ENCODE data around the gene MBNL1. TPM values are rescaled to one million over a fixed set of nuclear protein-coding genes. Genes with fewer than 3 reads are reported as not detected.
"Not testable (repeated sequence)": the region's sequence is repeated elsewhere in the genome, so short reads cannot be mapped to it uniquely, and the experiment has no call there.

The MBNL1 gene
- total RNA-seq, 2 donors from 2014 or later = 149 to 191 TPM

DNA sequence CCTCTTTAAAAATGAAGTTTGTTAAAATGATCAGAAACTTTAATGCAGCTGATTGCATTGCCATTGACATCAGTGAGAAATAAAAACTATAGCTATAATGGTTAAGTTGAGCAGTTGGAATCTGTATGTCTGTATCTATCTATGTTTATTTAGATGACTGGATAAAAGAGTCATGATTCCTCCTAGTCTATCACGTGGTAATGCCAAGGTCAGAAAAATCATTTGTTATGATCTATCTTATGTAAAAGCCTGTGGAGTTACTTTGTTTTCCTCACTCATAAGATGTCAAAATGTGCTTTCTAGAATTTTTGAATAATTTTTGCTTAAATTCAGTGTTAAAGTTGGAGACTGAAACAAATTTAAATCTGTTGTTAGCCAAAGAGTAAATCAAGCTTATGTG, 63.3 kb downstream of the MBNL1 start:
- peaks cover 13% of the 10 kb centered on the region for H3K4me1 ChIP-seq
- peak overlapping the region; percentile 13 for H3K27ac ChIP-seq

DNA sequence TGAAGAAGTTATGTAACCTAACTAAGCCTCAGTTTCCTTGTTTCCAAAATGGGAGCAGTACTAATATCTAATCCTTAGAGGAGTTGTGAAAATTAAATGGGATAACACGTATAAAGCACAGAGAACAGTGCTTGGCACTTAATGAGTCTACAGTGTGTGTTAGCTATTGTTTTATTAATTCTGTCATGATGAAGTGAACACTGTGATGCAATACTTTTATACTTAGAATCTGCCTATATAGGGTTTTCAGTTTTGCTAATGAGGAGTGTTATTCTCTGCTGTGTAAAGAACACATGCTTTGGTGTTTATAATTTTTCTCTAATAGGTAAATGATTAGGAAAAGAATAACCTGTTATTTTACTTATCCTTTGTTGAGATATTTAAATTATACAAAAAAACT, 65.2 kb downstream of the MBNL1 start:
- no peaks in the 10 kb centered on the region for H3K27me3 ChIP-seq
- H3K27ac ChIP-seq = no peak overlapping the region
- no peaks in the 10 kb centered on the region for H3K9me3 ChIP-seq
- intact Hi-C loops (cut with DNase I) = no loop called here
- no peak overlapping the region for H3K4me3 ChIP-seq
- no peak for DNase-seq
- peaks cover 13% of the 10 kb centered on the region for H3K4me1 ChIP-seq
- H3K36me3 ChIP-seq = no peaks in the 10 kb centered on the region
- H3K9ac ChIP-seq (ENCODE audit: low read depth in 2 of 2, low read length in 2 of 2) = no peak overlapping the region
- TF ChIP-seq, protein P1, sequence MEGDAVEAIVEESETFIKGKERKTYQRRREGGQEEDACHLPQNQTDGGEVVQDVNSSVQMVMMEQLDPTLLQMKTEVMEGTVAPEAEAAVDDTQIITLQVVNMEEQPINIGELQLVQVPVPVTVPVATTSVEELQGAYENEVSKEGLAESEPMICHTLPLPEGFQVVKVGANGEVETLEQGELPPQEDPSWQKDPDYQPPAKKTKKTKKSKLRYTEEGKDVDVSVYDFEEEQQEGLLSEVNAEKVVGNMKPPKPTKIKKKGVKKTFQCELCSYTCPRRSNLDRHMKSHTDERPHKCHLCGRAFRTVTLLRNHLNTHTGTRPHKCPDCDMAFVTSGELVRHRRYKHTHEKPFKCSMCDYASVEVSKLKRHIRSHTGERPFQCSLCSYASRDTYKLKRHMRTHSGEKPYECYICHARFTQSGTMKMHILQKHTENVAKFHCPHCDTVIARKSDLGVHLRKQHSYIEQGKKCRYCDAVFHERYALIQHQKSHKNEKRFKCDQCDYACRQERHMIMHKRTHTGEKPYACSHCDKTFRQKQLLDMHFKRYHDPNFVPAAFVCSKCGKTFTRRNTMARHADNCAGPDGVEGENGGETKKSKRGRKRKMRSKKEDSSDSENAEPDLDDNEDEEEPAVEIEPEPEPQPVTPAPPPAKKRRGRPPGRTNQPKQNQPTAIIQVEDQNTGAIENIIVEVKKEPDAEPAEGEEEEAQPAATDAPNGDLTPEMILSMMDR (IDR thresholded peaks at IDR 0.05) = no peak

More for the DNA sequence above, 63.3 kb downstream of the MBNL1 start:
- Histone ChIP-seq H3K9ac (ENCODE audit: low read depth in 2 of 2, low read length in 2 of 2) (no peak overlapping the region), H3K36me3 (no peaks in the 10 kb centered on the region), H3K9me3 (no peaks in the 10 kb centered on the region), H3K4me3 (no peak overlapping the region), H3K27me3 (no peaks in the 10 kb centered on the region)
- intact Hi-C loops (cut with DNase I) = no loop called here
- DNase-seq = no peak
- TF ChIP-seq, protein P1 (IDR thresholded peaks at IDR 0.05) = no peak

DNA sequence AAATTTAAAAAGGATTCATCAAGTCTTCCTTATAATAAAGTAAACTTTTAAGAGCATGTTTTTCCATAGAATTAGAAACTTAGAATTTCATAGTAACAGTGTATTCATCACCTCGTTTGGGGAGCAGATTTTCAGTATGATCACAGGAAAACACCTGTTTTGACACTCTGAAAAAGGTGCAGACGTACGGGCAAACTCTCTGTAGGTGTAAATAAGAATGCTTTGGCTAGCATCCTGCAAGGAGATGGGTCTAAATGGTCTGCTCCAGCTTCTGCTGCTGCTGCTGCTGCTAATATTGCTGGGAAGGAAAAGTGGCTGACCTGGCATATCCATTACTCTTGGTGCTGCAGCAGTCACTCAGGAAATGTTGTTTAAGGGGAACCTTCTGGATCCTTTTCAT, 66.0 kb downstream of the MBNL1 start:
- no peak overlapping the region for H3K27ac ChIP-seq
- intact Hi-C loops (cut with DNase I) = no loop called here
- peaks cover 10% of the 10 kb centered on the region for H3K4me1 ChIP-seq
- TF ChIP-seq, protein P1 (IDR thresholded peaks at IDR 0.05) = no peak
- H3K9ac ChIP-seq (ENCODE audit: low read depth in 2 of 2, low read length in 2 of 2) = no peak overlapping the region
- H3K9me3 ChIP-seq = no peaks in the 10 kb centered on the region
- no peaks in the 10 kb centered on the region for H3K27me3 ChIP-seq
- H3K4me3 ChIP-seq = no peak overlapping the region
- no peak for DNase-seq
- no peaks in the 10 kb centered on the region for H3K36me3 ChIP-seq

DNA sequence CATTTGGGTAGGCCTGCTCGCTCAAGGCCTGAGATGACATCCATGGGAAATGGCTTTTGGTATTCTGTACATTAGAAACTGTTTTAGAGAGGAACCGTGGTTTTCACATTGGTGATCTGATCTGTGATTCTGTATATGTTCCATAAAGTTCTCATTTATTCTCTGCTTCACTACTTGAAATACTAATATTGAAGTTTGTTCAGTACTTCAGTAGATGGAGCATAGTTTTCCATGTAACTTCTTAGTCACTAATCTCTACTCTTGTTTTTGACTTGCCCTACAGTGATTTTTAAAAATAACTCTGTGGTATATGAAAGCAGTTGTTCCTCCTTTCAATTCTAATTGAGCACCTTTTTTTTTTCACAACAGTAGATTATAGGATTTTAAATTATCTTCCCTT, 66.5 kb downstream of the MBNL1 start:
- H3K27ac ChIP-seq = no peak overlapping the region

DNA sequence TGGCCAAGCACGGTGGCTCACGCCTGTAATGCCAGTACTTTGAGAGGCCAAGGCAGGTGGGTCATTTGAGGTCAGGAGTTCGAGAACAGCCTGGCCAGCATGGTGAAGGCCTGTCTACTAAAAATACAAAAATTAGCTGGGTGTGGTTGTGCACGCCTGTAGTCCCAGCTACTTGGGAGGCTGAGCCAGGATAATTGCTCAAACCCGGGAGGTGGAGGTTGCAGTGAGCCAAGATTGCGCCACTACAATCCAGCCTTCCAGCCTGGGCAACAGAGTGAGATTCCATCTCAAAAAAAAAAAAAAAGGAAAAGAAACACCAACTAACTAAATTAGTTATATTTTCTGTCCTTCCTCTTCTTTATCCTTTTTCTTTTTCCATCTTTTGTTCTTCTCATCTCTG, 68.6 kb downstream of the MBNL1 start:
- H3K27ac ChIP-seq; H3K27me3 ChIP-seq; H3K9me3 ChIP-seq; H3K4me3 ChIP-seq; H3K4me1 ChIP-seq; H3K36me3 ChIP-seq; H3K9ac ChIP-seq (ENCODE audit: low read depth in 2 of 2, low read length in 2 of 2); DNase-seq; intact Hi-C loops (cut with DNase I): not testable (repeated sequence)

More for the DNA sequence above, 66.5 kb downstream of the MBNL1 start:
- intact Hi-C loops (cut with DNase I) = no loop called here
- Histone ChIP-seq H3K4me3 (no peak overlapping the region), H3K27me3 (no peaks in the 10 kb centered on the region), H3K9me3 (no peaks in the 10 kb centered on the region), H3K9ac (ENCODE audit: low read depth in 2 of 2, low read length in 2 of 2) (no peak overlapping the region), H3K36me3 (no peaks in the 10 kb centered on the region), H3K4me1 (peaks cover 5% of the 10 kb centered on the region)
- TF ChIP-seq, protein P1 (IDR thresholded peaks at IDR 0.05) = no peak
- DNase-seq = no peak

DNA sequence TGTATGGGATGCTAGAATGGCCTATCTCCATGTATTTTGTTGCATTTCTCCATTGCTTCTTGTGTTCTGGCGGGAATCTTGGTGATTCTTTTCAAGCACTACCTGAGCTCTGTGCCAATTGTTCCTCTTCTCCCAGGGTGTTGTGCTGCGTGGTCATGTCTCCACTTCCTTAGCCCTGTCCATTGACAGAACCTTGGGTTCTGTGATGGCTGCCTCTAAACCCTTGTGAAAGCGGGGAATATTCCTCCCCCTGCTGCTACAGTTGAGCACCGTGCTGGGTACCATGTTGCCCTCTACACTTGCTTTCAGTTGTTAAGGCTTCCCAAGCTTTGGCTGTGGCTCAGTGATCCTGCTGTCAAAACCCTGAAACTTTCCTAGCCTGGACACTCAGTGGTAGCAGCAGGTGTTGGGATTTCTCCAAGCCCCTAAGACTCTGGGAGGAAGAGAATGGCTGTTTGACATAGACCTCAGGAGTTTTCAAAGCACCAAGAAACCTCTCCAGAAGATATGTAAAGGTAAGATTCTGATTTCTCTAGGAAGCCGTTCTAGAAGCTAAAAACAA, 69.5 kb downstream of the MBNL1 start:
- intact Hi-C loops (cut with DNase I) = no loop called here
- Histone ChIP-seq H3K9me3 (no peaks in the 10 kb centered on the region), H3K36me3 (no peaks in the 10 kb centered on the region), H3K27ac (no peak overlapping the region), H3K9ac (ENCODE audit: low read depth in 2 of 2, low read length in 2 of 2) (no peak overlapping the region), H3K4me3 (no peak overlapping the region), H3K4me1 (no peaks in the 10 kb centered on the region), H3K27me3 (no peaks in the 10 kb centered on the region)
- DNase-seq = no peak
- TF ChIP-seq, protein P1 (IDR thresholded peaks at IDR 0.05) = no peak
